Measurements from ENCODE around the gene PTPRB.
A peak's percentile ranks its signal among the peaks of the same experiment; 100 is the strongest.

Gene PTPRB

GRCh38 chr12:70609739-70610491 is 27.3 kb downstream of the PTPRB start (continued):
- no peak for TF ChIP-seq ZNF623 (tag by site-specific recombination; IDR thresholded peaks at IDR 0.05)
- no peak for TF ChIP-seq ZNF280D (tag by site-specific recombination; IDR thresholded peaks at IDR 0.05)
- TF ChIP-seq ZNF280C (tag by site-specific recombination; IDR thresholded peaks at IDR 0.05): no peak
- TF ChIP-seq ZIC2 (tag by site-specific recombination; IDR thresholded peaks at IDR 0.05): peak; percentile 45
- TF ChIP-seq PBX3 (CRISPR knock-in tag; IDR thresholded peaks at IDR 0.05): no peak
- TF ChIP-seq ZNF658 (tag by site-specific recombination; IDR thresholded peaks at IDR 0.05): no peak
- no peak for TF ChIP-seq TCF7L2 (IDR thresholded peaks at IDR 0.05; ENCODE audit: borderline replicate concordance, low read depth, low read length)
- no peak for TF ChIP-seq CTCF (tag by site-specific recombination; IDR thresholded peaks at IDR 0.05)
- TF ChIP-seq KLF9 (tag by site-specific recombination; IDR thresholded peaks at IDR 0.05; ENCODE audit: low read depth): peak; percentile 26; the same call in 1 of the 2 replicates
- no peak for TF ChIP-seq ZSCAN23 (tag by site-specific recombination; IDR thresholded peaks at IDR 0.05)
- TF ChIP-seq ZNF18 (tag by site-specific recombination; IDR thresholded peaks at IDR 0.05): no peak
- TF ChIP-seq ZNF670 (tag by site-specific recombination; IDR thresholded peaks at IDR 0.05; ENCODE audit: low read depth): no peak
- TF ChIP-seq ZNF19 (tag by site-specific recombination; IDR thresholded peaks at IDR 0.05; ENCODE audit: low read depth): no peak
- no peak for TF ChIP-seq ZSCAN16 (tag by site-specific recombination; IDR thresholded peaks at IDR 0.05)
- no peak for TF ChIP-seq MEIS1 (CRISPR knock-in tag; IDR thresholded peaks at IDR 0.05; ENCODE audit: borderline replicate concordance)
- no peak for TF ChIP-seq TSHZ1 (tag by site-specific recombination; IDR thresholded peaks at IDR 0.05; ENCODE audit: borderline replicate concordance)
- TF ChIP-seq ZNF555 (tag by site-specific recombination; conservative IDR thresholded peaks at IDR 0.05): no peak
- TF ChIP-seq ZBTB20 (tag by site-specific recombination; IDR thresholded peaks at IDR 0.05): peak; percentile 30; the same call in 1 of the 2 replicates
- no peak for TF ChIP-seq ZNF2 (tag by site-specific recombination; IDR thresholded peaks at IDR 0.05)

All from HEK293 (cell line).